ENCODE data around the gene ADCY1.

ADCY1 gene

DNA sequence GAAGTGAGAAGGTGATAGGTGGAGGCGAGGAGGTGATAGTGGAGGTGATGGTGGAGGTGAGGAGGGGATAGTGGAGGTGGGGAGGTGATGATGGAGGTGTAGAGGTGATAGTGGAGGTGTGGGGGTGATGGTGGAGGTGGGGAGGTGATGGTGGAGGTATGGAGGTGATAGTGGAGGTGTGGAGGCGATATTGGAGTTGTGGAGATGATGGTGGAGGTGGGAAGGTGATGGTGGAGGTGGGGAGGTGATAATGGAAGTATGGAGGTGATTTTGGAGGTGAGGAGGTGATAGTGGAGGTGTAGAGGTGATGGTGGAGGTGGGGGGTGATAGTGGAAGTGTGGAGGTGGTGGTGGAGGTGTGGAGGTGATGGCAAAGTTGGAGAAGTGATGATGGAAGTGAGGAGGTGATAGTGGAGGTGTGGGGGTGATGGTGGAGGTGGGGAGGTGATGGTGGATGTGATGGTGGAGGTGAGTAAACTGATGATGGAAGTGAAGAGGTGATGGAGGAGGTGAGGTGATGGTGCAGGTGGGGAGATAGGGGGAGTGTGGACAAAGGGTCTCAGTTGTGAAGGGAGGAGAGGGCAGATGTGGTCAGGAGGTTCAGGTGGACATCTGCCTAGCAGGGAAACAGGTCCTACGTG, 36.6 kb downstream of the ADCY1 start:
- in situ Hi-C loops (cut with HindIII; ENCODE audit: low pct_ligation_motif_present, low sequenced_read_pairs): no loop called here
- DNase-seq: no peak
- Histone ChIP-seq H3K27ac (no peak overlapping the region), H3K36me3 (replicated peaks) (no peaks in the 10 kb centered on the region), H3K27me3 (replicated peaks) (no peaks in the 10 kb centered on the region), H3K4me3 (ENCODE audit: low read depth, low read length) (no peak overlapping the region)
- TF ChIP-seq, protein P1, sequence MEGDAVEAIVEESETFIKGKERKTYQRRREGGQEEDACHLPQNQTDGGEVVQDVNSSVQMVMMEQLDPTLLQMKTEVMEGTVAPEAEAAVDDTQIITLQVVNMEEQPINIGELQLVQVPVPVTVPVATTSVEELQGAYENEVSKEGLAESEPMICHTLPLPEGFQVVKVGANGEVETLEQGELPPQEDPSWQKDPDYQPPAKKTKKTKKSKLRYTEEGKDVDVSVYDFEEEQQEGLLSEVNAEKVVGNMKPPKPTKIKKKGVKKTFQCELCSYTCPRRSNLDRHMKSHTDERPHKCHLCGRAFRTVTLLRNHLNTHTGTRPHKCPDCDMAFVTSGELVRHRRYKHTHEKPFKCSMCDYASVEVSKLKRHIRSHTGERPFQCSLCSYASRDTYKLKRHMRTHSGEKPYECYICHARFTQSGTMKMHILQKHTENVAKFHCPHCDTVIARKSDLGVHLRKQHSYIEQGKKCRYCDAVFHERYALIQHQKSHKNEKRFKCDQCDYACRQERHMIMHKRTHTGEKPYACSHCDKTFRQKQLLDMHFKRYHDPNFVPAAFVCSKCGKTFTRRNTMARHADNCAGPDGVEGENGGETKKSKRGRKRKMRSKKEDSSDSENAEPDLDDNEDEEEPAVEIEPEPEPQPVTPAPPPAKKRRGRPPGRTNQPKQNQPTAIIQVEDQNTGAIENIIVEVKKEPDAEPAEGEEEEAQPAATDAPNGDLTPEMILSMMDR (IDR thresholded peaks at IDR 0.05; ENCODE audit: low read depth, low read length, missing control alignments): no peak

DNA sequence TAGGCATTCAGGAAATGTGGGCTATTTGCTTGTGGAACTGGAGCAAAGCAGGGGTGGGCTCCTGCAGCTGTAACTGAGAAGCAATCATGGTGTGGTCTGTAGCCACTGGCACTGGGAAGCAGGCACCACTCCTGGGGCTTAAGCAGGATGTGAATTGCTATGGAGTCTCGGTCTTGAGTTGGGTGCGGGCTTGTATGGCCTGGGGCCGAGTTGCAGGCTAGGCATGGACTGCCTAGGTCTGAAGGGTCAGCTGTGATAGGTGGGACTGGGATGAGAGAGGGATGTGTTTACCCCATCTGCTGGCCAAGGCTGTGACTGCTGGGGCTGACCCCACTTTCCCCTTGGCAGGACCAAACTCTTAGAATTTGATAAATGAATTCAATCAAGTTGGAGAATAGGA, 43.0 kb downstream of the ADCY1 start:
- TF ChIP-seq, protein P1 (IDR thresholded peaks at IDR 0.05; ENCODE audit: low read depth, low read length, missing control alignments): no peak
- Histone ChIP-seq H3K36me3 (replicated peaks) (no peaks in the 10 kb centered on the region), H3K27me3 (replicated peaks) (no peaks in the 10 kb centered on the region), H3K27ac (no peak overlapping the region), H3K4me3 (ENCODE audit: low read depth, low read length) (no peak overlapping the region)
- in situ Hi-C loops (cut with HindIII; ENCODE audit: low pct_ligation_motif_present, low sequenced_read_pairs): no loop called here
- no peak for DNase-seq

DNA sequence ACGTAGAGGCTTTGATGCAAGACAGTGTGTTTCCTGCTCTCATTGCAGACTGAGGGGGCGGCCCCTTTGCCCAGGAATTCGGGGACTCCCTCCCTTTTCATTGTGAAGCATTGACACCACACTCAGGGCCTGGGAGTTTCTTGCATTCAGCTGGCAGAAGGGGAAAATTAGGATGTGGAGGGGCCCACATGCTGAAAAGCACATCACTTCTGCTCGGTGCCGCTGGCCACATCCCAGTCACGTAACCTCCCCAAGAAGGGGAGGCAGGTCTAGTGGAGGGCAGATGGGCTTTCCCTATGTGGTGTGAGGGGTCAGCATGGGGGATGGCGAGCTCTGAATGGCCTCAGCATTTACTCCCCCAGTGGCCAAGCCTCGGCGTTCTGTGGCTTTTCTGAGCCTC, 47.9 kb downstream of the ADCY1 start:
- Histone ChIP-seq H3K27me3 (replicated peaks) (no peaks in the 10 kb centered on the region), H3K36me3 (replicated peaks) (no peaks in the 10 kb centered on the region), H3K27ac (no peak overlapping the region), H3K4me3 (ENCODE audit: low read depth, low read length) (no peak overlapping the region)
- TF ChIP-seq, protein P1 (IDR thresholded peaks at IDR 0.05; ENCODE audit: low read depth, low read length, missing control alignments): no peak
- in situ Hi-C loops (cut with HindIII; ENCODE audit: low pct_ligation_motif_present, low sequenced_read_pairs): no loop called here
- no peak for DNase-seq

DNA sequence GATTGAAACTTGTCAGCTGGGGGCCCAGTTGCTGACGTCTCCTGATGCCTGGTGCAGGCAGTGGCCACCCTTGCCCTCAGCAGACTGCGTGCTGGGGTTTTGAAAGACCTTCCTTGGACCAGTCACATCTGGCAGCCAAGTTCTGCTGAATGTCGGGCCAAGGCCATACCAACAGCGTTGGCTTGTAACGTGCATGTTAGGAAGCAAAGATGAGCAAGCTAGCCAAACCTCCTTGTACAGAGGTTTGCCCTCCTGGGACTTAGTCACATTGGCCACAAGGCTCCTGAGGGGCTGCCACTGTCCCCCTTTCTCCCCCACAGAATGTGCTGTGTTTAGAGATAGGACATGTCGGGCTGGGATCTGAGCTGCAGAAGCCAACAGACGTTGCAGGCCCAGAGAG, 49.0 kb downstream of the ADCY1 start:
- H3K27me3 ChIP-seq (replicated peaks): no peaks in the 10 kb centered on the region
- TF ChIP-seq, protein P1 (IDR thresholded peaks at IDR 0.05; ENCODE audit: low read depth, low read length, missing control alignments): no peak

DNA sequence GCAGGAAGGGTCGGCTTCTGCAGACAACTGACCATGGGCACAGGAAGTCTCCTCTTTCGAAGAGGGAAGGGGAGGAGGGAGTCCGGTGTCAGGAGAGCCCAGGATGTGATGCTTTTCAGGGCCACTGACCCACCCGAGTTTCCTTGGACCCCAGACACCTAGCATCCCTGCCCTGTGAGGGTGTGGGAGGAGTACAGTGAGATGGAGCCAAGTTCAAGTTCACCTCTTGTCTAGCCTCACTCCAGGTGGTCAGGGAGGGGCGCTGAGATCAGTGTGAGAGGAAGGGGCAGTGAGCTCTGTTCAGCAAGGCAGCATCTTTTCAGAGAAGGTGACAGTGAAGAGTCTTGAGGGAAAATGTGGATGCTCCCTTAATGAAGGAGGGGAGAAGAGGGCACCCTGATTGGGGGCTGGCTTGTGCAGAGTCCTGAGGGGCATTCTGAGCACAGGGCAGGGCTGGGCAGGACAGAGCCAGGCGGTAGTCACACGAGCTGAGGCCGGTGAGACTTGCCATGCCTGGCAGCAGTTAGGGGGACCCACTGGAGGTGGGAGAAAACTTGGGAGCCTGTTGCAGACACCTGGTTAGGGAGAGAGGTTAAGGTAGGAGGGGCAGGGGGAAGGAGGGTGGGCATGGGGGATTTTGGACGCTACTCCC, 49.7 kb downstream of the ADCY1 start:
- in situ Hi-C loops (cut with HindIII; ENCODE audit: low pct_ligation_motif_present, low sequenced_read_pairs): no loop called here
- no peaks in the 10 kb centered on the region for H3K27me3 ChIP-seq (replicated peaks)
- DNase-seq: no peak
- H3K4me3 ChIP-seq (ENCODE audit: low read depth, low read length): no peak overlapping the region
- H3K36me3 ChIP-seq (replicated peaks): no peaks in the 10 kb centered on the region
- TF ChIP-seq, protein P1 (IDR thresholded peaks at IDR 0.05; ENCODE audit: low read depth, low read length, missing control alignments): no peak
- H3K27ac ChIP-seq: no peak overlapping the region

More for the DNA sequence above, 49.0 kb downstream of the ADCY1 start:
- Histone ChIP-seq H3K27ac (no peak overlapping the region), H3K4me3 (ENCODE audit: low read depth, low read length) (no peak overlapping the region), H3K36me3 (replicated peaks) (no peaks in the 10 kb centered on the region)
- DNase-seq: no peak
- in situ Hi-C loops (cut with HindIII; ENCODE audit: low pct_ligation_motif_present, low sequenced_read_pairs): no loop called here

DNA sequence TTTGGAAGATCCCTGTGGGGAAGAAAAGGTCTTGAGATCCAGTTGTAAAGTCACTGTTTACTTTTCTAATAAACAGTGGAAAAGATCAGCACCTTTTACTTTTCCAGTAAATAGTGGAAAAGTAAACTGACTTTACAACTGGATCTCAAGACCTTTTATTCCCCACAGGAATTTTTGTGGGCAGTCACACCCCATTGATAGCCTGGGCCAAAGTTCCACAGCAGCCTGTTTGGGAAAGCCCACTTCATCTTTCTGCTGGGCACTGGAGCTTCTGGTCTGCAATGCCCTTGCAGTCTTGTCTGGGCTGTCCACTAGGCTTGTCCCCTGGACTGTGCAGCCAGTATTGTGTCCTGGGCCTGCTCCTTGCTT, 50.2 kb downstream of the ADCY1 start:
- no peak overlapping the region for H3K4me3 ChIP-seq (ENCODE audit: low read depth, low read length)
- H3K27ac ChIP-seq: no peak overlapping the region
- TF ChIP-seq, protein P1 (IDR thresholded peaks at IDR 0.05; ENCODE audit: low read depth, low read length, missing control alignments): no peak
- H3K27me3 ChIP-seq (replicated peaks): no peaks in the 10 kb centered on the region
- H3K36me3 ChIP-seq (replicated peaks): no peaks in the 10 kb centered on the region
- no peak for DNase-seq
- in situ Hi-C loops (cut with HindIII; ENCODE audit: low pct_ligation_motif_present, low sequenced_read_pairs): no loop called here
